Mesendoderm (in vitro differentiated cells): ENCODE data around the gene CCDC127.
"Not testable (repeated sequence)": the region's sequence is repeated elsewhere in the genome, so short reads cannot be mapped to it uniquely, and the experiment has no call there.

Experiments
- DNase-seq: peaks from one replicate; pipeline ENCODE4 v3.0.0; 2013
- H2AK5ac ChIP-seq: 2 replicates; pipeline ENCODE4 v1.6.1; 2013; ENCODE audit warnings: low read length, inconsistent platforms
- H2BK120ac ChIP-seq: 2 replicates; pipeline ENCODE4 v1.6.1; 2013; ENCODE audit warnings: low read depth, mild to moderate bottlenecking, low read length, moderate library complexity, mixed read lengths
- H2BK15ac ChIP-seq: replicated peaks from 2 replicates; pipeline ENCODE4 v1.6.1; 2013; ENCODE audit warnings: low read depth, mild to moderate bottlenecking, moderate library complexity
- H2BK5ac ChIP-seq: 2 replicates; pipeline ENCODE4 v1.6.1; 2013; ENCODE audit warnings: low read length, inconsistent platforms
- H3K18ac ChIP-seq: 2 replicates; pipeline ENCODE4 v1.6.1; 2013; ENCODE audit warnings: mild to moderate bottlenecking, low read length, mixed read lengths
- H3K23ac ChIP-seq: one replicate; pipeline ENCODE4 v1.6.1; 2013; ENCODE audit warnings: low read length
- H3K27ac ChIP-seq: 2 replicates; pipeline ENCODE4 v1.5.1; 2013; ENCODE audit warnings: low read depth, mild to moderate bottlenecking, inconsistent platforms, low read length, moderate library complexity
- H3K27me3 ChIP-seq: 2 replicates; pipeline ENCODE4 v1.6.1; 2013; ENCODE audit warnings: low read length, control low read depth, mild to moderate bottlenecking, inconsistent platforms; ENCODE audit not compliant: insufficient read depth, poor library complexity
- H3K36me3 ChIP-seq: 2 replicates; pipeline ENCODE4 v1.6.1; 2013; ENCODE audit warnings: low read length, inconsistent platforms; ENCODE audit not compliant: control insufficient read depth, insufficient read depth
- H3K4ac ChIP-seq: one replicate; pipeline ENCODE4 v1.6.1; 2013; ENCODE audit warnings: low read depth, mild to moderate bottlenecking, low read length, moderate library complexity
- H3K4me1 ChIP-seq: 2 replicates; pipeline ENCODE4 v1.6.1; 2013; ENCODE audit warnings: low read depth, low read length, inconsistent platforms; ENCODE audit not compliant: control insufficient read depth
- H3K4me2 ChIP-seq: 2 replicates; pipeline ENCODE4 v1.6.1; 2013; ENCODE audit warnings: low read length
- H3K4me3 ChIP-seq: 2 replicates; pipeline ENCODE4 v1.5.1; 2013; ENCODE audit warnings: mild to moderate bottlenecking, low read length
- H3K56ac ChIP-seq: one replicate; pipeline ENCODE4 v1.6.1; 2013; ENCODE audit warnings: low read length
- H3K79me1 ChIP-seq: 2 replicates; pipeline ENCODE4 v1.6.1; 2013; ENCODE audit warnings: low read length, inconsistent platforms
- H3K79me2 ChIP-seq: 2 replicates; pipeline ENCODE4 v1.6.1; 2013; ENCODE audit warnings: mild to moderate bottlenecking, low read length; ENCODE audit not compliant: control insufficient read depth, insufficient read depth
- H3K9ac ChIP-seq: 2 replicates; pipeline ENCODE4 v1.6.1; 2013; ENCODE audit warnings: low read length, inconsistent platforms
- H4K5ac ChIP-seq: one replicate; pipeline ENCODE4 v1.6.1; 2013; ENCODE audit warnings: low read length
- H4K8ac ChIP-seq: one replicate; pipeline ENCODE4 v1.6.1; 2013; ENCODE audit warnings: low read depth, mild to moderate bottlenecking, control low read depth, low read length, moderate library complexity
- WGBS: extraction: QIAGEN DNeasy Blood & Tissue Kit; methylation state at CpG from one replicate; pipeline ENCODE4 v1.1.7; 2013; ENCODE audit warnings: low lambda C conversion rate, missing lambda C conversion rate; ENCODE audit not compliant: insufficient coverage; ENCODE audit errors: extremely low coverage; 5-methylcytosine and 5-hydroxymethylcytosine counted together

Gene CCDC127

DNA sequence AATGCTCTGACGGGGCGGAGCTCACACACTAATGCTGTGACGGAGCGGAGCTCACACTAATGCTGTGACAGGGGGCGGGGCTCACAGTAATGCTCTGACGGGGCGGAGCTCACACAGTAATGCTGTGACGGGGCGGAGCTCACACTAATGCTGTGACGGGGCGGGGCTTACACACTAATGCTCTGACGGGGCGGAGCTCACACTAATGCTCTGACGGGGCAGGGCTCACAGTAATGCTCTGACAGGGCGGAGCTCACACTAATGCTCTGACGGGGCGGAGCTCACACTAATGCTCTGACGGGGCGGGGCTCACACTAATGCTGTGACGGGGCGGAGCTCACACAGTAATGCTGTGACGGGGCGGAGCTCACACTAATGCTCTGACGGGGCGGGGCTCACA lies 53.2 kb downstream of the CCDC127 start:
- WGBS, result no CpG with 5 or more reads among the region's 25 CpGs
- not testable (repeated sequence) for H3K4me1 ChIP-seq, H3K4ac ChIP-seq, H2BK120ac ChIP-seq, H3K23ac ChIP-seq, H3K56ac ChIP-seq, H2AK5ac ChIP-seq, H2BK5ac ChIP-seq, H3K9ac ChIP-seq, H3K79me1 ChIP-seq, H4K5ac ChIP-seq, H3K36me3 ChIP-seq, H3K4me2 ChIP-seq, H3K27me3 ChIP-seq, DNase-seq, H3K79me2 ChIP-seq, H2BK15ac ChIP-seq, H3K4me3 ChIP-seq, H3K27ac ChIP-seq, H4K8ac ChIP-seq, H3K18ac ChIP-seq

GRCh38 chr5:164244-164643 lies 53.7 kb downstream of the CCDC127 start:
- no CpG with 5 or more reads among the region's 14 CpGs for WGBS
- no peak overlapping the region for H3K27ac ChIP-seq

GRCh38 chr5:163841-164240 lies 54.1 kb downstream of the CCDC127 start:
- no peak overlapping the region for H3K4me3 ChIP-seq
- no peak overlapping the region for H3K27ac ChIP-seq
- no peak overlapping the region for H2AK5ac ChIP-seq
- no peaks in the 10 kb centered on the region for H3K79me2 ChIP-seq
- H3K23ac ChIP-seq, result no peak overlapping the region
- H3K9ac ChIP-seq, result no peak overlapping the region
- no peak for DNase-seq
- H3K27me3 ChIP-seq, result no peaks in the 10 kb centered on the region
- H4K5ac ChIP-seq, result no peak overlapping the region
- no peaks in the 10 kb centered on the region for H3K4me1 ChIP-seq
- no peak overlapping the region for H3K4ac ChIP-seq
- H3K4me2 ChIP-seq, result no peak overlapping the region
- H3K36me3 ChIP-seq, result no peaks in the 10 kb centered on the region
- H2BK120ac ChIP-seq, result no peak overlapping the region
- H4K8ac ChIP-seq, result no peak overlapping the region
- no CpG with 5 or more reads among the region's 13 CpGs for WGBS
- no peak overlapping the region for H2BK5ac ChIP-seq
- H2BK15ac ChIP-seq, result no peak overlapping the region
- no peak overlapping the region for H3K18ac ChIP-seq
- H3K79me1 ChIP-seq, result no peaks in the 10 kb centered on the region
- H3K56ac ChIP-seq, result no peak overlapping the region

More at GRCh38 chr5:164244-164643, 53.7 kb downstream of the CCDC127 start:
- Histone ChIP-seq H3K79me1 (no peaks in the 10 kb centered on the region), H3K4me2 (no peak overlapping the region), H2AK5ac (no peak overlapping the region), H2BK120ac (no peak overlapping the region), H3K36me3 (no peaks in the 10 kb centered on the region), H4K5ac (no peak overlapping the region), H3K9ac (no peak overlapping the region), H3K23ac (no peak overlapping the region), H3K4ac (no peak overlapping the region), H3K27me3 (no peaks in the 10 kb centered on the region), H3K18ac (no peak overlapping the region), H3K79me2 (no peaks in the 10 kb centered on the region), H3K4me3 (no peak overlapping the region), H3K56ac (no peak overlapping the region), H3K4me1 (no peaks in the 10 kb centered on the region), H4K8ac (no peak overlapping the region), H2BK5ac (no peak overlapping the region), H2BK15ac (no peak overlapping the region)
- no peak for DNase-seq

DNA sequence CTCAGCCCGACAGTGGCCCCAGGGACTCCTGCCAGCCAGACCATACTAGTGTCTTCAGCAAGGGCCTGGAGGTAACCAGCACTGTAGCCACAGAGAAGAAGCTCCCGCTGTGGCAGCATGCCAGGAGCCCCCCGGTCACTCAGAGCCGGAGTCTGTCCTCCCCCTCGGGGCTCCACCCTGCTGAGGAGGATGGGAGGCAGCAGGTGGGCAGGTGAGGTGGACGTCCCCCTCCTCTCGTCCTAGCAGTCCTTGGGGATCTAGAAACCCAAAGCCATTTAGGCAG lies 54.7 kb downstream of the CCDC127 start:
- Histone ChIP-seq H3K36me3 (no peaks in the 10 kb centered on the region), H3K79me1 (no peaks in the 10 kb centered on the region), H2BK15ac (no peak overlapping the region), H3K56ac (no peak overlapping the region), H3K27me3 (no peaks in the 10 kb centered on the region), H3K27ac (no peak overlapping the region), H2BK5ac (no peak overlapping the region), H3K4me2 (no peak overlapping the region), H3K79me2 (no peaks in the 10 kb centered on the region), H4K5ac (no peak overlapping the region), H2BK120ac (no peak overlapping the region), H3K4me3 (no peak overlapping the region), H3K18ac (no peak overlapping the region), H4K8ac (no peak overlapping the region), H3K4ac (no peak overlapping the region), H3K4me1 (no peaks in the 10 kb centered on the region), H3K9ac (no peak overlapping the region), H3K23ac (no peak overlapping the region), H2AK5ac (no peak overlapping the region)
- DNase-seq, result no peak
- no CpG with 5 or more reads among the region's 7 CpGs for WGBS

GRCh38 chr5:162565-163337 lies 55.2 kb downstream of the CCDC127 start:
- Histone ChIP-seq H3K4me2 (no peak overlapping the region), H3K27me3 (no peaks in the 10 kb centered on the region), H3K4me3 (no peak overlapping the region), H3K4ac (no peak overlapping the region), H3K23ac (no peak overlapping the region), H4K5ac (no peak overlapping the region), H3K4me1 (no peaks in the 10 kb centered on the region), H3K79me1 (no peaks in the 10 kb centered on the region), H3K27ac (no peak overlapping the region), H3K56ac (no peak overlapping the region), H2BK5ac (no peak overlapping the region), H3K18ac (no peak overlapping the region), H3K79me2 (no peaks in the 10 kb centered on the region), H2AK5ac (no peak overlapping the region), H2BK120ac (no peak overlapping the region), H3K9ac (no peak overlapping the region), H3K36me3 (no peaks in the 10 kb centered on the region), H4K8ac (no peak overlapping the region), H2BK15ac (no peak overlapping the region)
- no CpG with 5 or more reads among the region's 23 CpGs for WGBS
- DNase-seq, result no peak

DNA sequence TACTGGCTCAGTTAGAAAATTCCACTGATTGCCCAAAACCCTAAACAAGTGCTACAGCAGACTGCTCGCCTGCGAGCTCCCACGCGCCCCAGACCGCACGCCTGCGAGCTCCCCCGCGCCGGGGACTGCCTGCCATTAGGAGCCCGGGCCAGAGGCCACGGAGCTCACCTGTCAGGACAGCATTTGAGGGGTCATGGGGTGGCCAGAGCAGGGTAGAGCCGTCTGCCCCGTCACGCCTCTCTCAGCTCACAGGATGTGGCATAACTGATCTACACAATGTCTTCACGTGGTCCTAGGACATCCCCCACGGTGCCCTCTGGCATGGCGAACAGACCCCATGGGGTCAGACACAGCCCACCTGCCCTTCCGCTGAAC lies 55.8 kb downstream of the CCDC127 start:
- Histone ChIP-seq H2BK5ac (no peak overlapping the region), H3K23ac (no peak overlapping the region), H2BK15ac (no peak overlapping the region), H3K79me2 (no peaks in the 10 kb centered on the region), H4K8ac (no peak overlapping the region), H3K56ac (no peak overlapping the region), H3K27me3 (no peaks in the 10 kb centered on the region), H3K18ac (no peak overlapping the region), H3K4me2 (no peak overlapping the region), H3K4ac (no peak overlapping the region), H2AK5ac (no peak overlapping the region), H3K36me3 (peaks cover 3% of the 10 kb centered on the region), H3K9ac (no peak overlapping the region), H3K27ac (no peak overlapping the region), H3K4me3 (no peak overlapping the region), H3K4me1 (no peaks in the 10 kb centered on the region), H3K79me1 (no peaks in the 10 kb centered on the region), H2BK120ac (no peak overlapping the region), H4K5ac (no peak overlapping the region)
- no CpG with 5 or more reads among the region's 19 CpGs for WGBS
- no peak for DNase-seq
